ENCODE results near the gene GINM1. TPM values are rescaled to one million over a fixed set of nuclear protein-coding genes. Genes with fewer than 3 reads are reported as not detected.

The GINM1 gene
- total RNA-seq, 1 experiment from 2014 or later, result 14.5 TPM

GRCh38 chr6:149541139-149541538 lies 25.0 kb upstream of the GINM1 start:
- H3F3A ChIP-seq (ENCODE audit: insufficient read depth, low read depth), result peaks cover 2% of the 10 kb centered on the region
- no peak for TF ChIP-seq CTCF (conservative IDR thresholded peaks at IDR 0.05)
- TF ChIP-seq EZH2 (IDR thresholded peaks at IDR 0.05; ENCODE audit: low read depth), result no peak
- ChIA-PET CTCF (no interaction called here), POLR2A (ENCODE audit: unreplicated experiment) (no interaction called here)
- no TSS peak for BruUV-seq (replicated peaks)
- peaks cover 48% of the 10 kb centered on the region for H3K79me2 ChIP-seq (ENCODE audit: low read depth)
- no peak overlapping the region for H3K27ac ChIP-seq
- no peak overlapping the region for H2AFZ ChIP-seq
- H3K4me3 ChIP-seq, result no peak overlapping the region
- DNase-seq, result no peak
- intact Hi-C loops (cut with micrococcal nuclease; ENCODE audit: unreplicated experiment), result loop anchor here (10.0 kb wide), 1 partner anchor 204 kb away; the partner anchor contains the start of genes NUP43 and PCMT1
- H3K36me3 ChIP-seq (ENCODE audit: low read depth), result peaks cover 5% of the 10 kb centered on the region
- peaks cover 13% of the 10 kb centered on the region for H3K4me1 ChIP-seq (replicated peaks; ENCODE audit: insufficient read depth)
- no peaks in the 10 kb centered on the region for H3K27me3 ChIP-seq (ENCODE audit: insufficient read depth, low read depth)
- no peaks in the 10 kb centered on the region for H3K9me3 ChIP-seq (ENCODE audit: insufficient read depth, low read depth)
- H3K4me2 ChIP-seq, result no peak overlapping the region
- no peaks in the 10 kb centered on the region for H3K9me2 ChIP-seq (ENCODE audit: insufficient read depth)
- H4K20me1 ChIP-seq (ENCODE audit: insufficient read depth), result peaks cover 4% of the 10 kb centered on the region; the same call in 1 of the 2 replicates

GRCh38 chr6:149544646-149545257 lies 21.4 kb upstream of the GINM1 start:
- TF ChIP-seq EZH2 (IDR thresholded peaks at IDR 0.05; ENCODE audit: low read depth) (no peak), CTCF (conservative IDR thresholded peaks at IDR 0.05) (no peak)
- Histone ChIP-seq H3K9me2 (ENCODE audit: insufficient read depth) (no peaks in the 10 kb centered on the region), H3K4me3 (peak overlapping the region; percentile 76), H3K27me3 (ENCODE audit: insufficient read depth, low read depth) (no peaks in the 10 kb centered on the region), H2AFZ (peak overlapping the region; percentile 85; the same call in 1 of the 2 replicates), H3K4me2 (peak overlapping the region; percentile 90), H3K4me1 (replicated peaks; ENCODE audit: insufficient read depth) (peaks cover 13% of the 10 kb centered on the region), H3K79me2 (ENCODE audit: low read depth) (peaks cover 48% of the 10 kb centered on the region), H3K9me3 (ENCODE audit: insufficient read depth, low read depth) (no peaks in the 10 kb centered on the region), H3K36me3 (ENCODE audit: low read depth) (peaks cover 4% of the 10 kb centered on the region), H3F3A (ENCODE audit: insufficient read depth, low read depth) (peaks cover 13% of the 10 kb centered on the region), H3K27ac (peak overlapping the region; percentile 84; the same call in 1 of the 2 replicates), H4K20me1 (ENCODE audit: insufficient read depth) (peaks cover 4% of the 10 kb centered on the region; the same call in 1 of the 2 replicates)
- intact Hi-C loops (cut with micrococcal nuclease; ENCODE audit: unreplicated experiment), result loop anchor here (5.0 to 10.0 kb wide), 2 partner anchors 200 to 383 kb away; partner anchors contain the start of genes NUP43 and PCMT1
- BruUV-seq (replicated peaks), result no TSS peak
- ChIA-PET POLR2A (ENCODE audit: unreplicated experiment) (no interaction called here), CTCF (no interaction called here)
- no peak for DNase-seq

GRCh38 chr6:149545258-149545753 lies 20.9 kb upstream of the GINM1 start:
- CTCF ChIA-PET, result no interaction called here
- Histone ChIP-seq H4K20me1 (ENCODE audit: insufficient read depth) (peaks cover 4% of the 10 kb centered on the region; the same call in 1 of the 2 replicates), H3K4me3 (peak overlapping the region; percentile 76), H3K36me3 (ENCODE audit: low read depth) (peaks cover 4% of the 10 kb centered on the region), H3F3A (ENCODE audit: insufficient read depth, low read depth) (peaks cover 13% of the 10 kb centered on the region), H3K4me1 (replicated peaks; ENCODE audit: insufficient read depth) (peaks cover 13% of the 10 kb centered on the region), H3K9me3 (ENCODE audit: insufficient read depth, low read depth) (no peaks in the 10 kb centered on the region), H3K27me3 (ENCODE audit: insufficient read depth, low read depth) (no peaks in the 10 kb centered on the region), H3K9me2 (ENCODE audit: insufficient read depth) (no peaks in the 10 kb centered on the region), H3K4me2 (peak overlapping the region; percentile 90), H2AFZ (peak overlapping the region; percentile 85), H3K79me2 (ENCODE audit: low read depth) (peaks cover 48% of the 10 kb centered on the region), H3K27ac (peak overlapping the region; percentile 84)
- peak; percentile 8 to 40 for DNase-seq
- POLR2A ChIA-PET (ENCODE audit: unreplicated experiment), result no interaction called here
- TF ChIP-seq EZH2 (IDR thresholded peaks at IDR 0.05; ENCODE audit: low read depth) (no peak), CTCF (conservative IDR thresholded peaks at IDR 0.05) (no peak)
- intact Hi-C loops (cut with micrococcal nuclease; ENCODE audit: unreplicated experiment), result loop anchor here (5.0 to 10.0 kb wide), 2 partner anchors 199 to 382 kb away; partner anchors contain the start of genes NUP43 and PCMT1
- BruUV-seq (replicated peaks), result TSS peak; percentile 67

Measured in PC-9 (cell line).